H1 (cell line): ENCODE results near the gene SUCNR1. TPM values are rescaled to one million over a fixed set of nuclear protein-coding genes. Genes with fewer than 3 reads are reported as not detected.

Experiments used
- CBX8 ChIP-seq: fragments of 300-800, 300-1000 bp; sonication (generic); IDR thresholded peaks from 2 replicates; pipeline ENCODE4 v1.7.1; 2016; ENCODE audit warnings: low read depth, low read length, borderline replicate concordance
- HDAC2 ChIP-seq, 2 experiments: fragments of 300-600 bp in 1 of 2; sonication (generic) in 1 of 2; IDR thresholded peaks; 2 replicates each; pipeline ENCODE4 v1.6.1; 2011 to 2012; ENCODE audit warnings: low read depth in 2 of 2, low read length in 2 of 2, mild to moderate bottlenecking in 2 of 2, moderate library complexity in 2 of 2, borderline replicate concordance in 1 of 2, inconsistent platforms in 1 of 2
- KDM5A ChIP-seq: fragments of 200-600 bp; IDR thresholded peaks from 2 replicates; pipeline ENCODE4 v1.7.1; 2012; ENCODE audit warnings: mild to moderate bottlenecking, low read length, inconsistent platforms, mixed read lengths
- NANOG ChIP-seq: IDR thresholded peaks from 2 replicates; pipeline ENCODE4 v1.6.1; 2011; ENCODE audit warnings: low read length, low read depth, mild to moderate bottlenecking, inconsistent platforms; ENCODE audit not compliant: insufficient read depth, poor library complexity, severe bottlenecking
- SP1 ChIP-seq: IDR thresholded peaks from 2 replicates; pipeline ENCODE4 v1.6.1; 2011; ENCODE audit warnings: low read depth, low read length
- SP2 ChIP-seq: IDR thresholded peaks from 2 replicates; pipeline ENCODE4 v1.6.1; 2012; ENCODE audit warnings: mild to moderate bottlenecking, low read length, inconsistent platforms
- SP4 ChIP-seq: IDR thresholded peaks from 2 replicates; pipeline ENCODE4 v1.6.1; 2012; ENCODE audit warnings: low read length, inconsistent platforms
- polyA plus RNA-seq, 7 experiments: library from polyadenylated mRNA; depleted of rRNA in 3 of 7; stranded (reverse) in 5 of 7; unstranded in 2 of 7; fragments of >200 nt in 5 of 7; fragments of 200-250 nt in 2 of 7; gene quantifications; 1 replicate in 5 of 7; 2 replicates in 1 of 7; 4 replicates in 1 of 7; pipeline versions ENCODE4 v1.2.1 to v1.2.3, GENCODE V29; 2011 to 2013; ENCODE audit warnings: missing spikeins in 2 of 7, mixed read lengths in 2 of 7
- total RNA-seq: library from RNA; stranded (reverse); fragmentation: NEBNext Ultra II Directional; extraction: Animal tissue kit (Norgen Biotek cat#: 25700); gene quantifications from 2 replicates; pipeline ENCODE4 v1.2.1, GENCODE V29; 2021

The SUCNR1 gene
- total and polyA plus RNA-seq, 2 of the 8 experiments (the other 6 are each of a cell fraction or from before 2014, with no cell fraction given): not detected

GRCh38 chr3:151900884-151901643 lies 27.6 kb downstream of the SUCNR1 start (continued):
- no peak for TF ChIP-seq SP1
- TF ChIP-seq SP4: no peak
- no peak for TF ChIP-seq SP2
- no peak for TF ChIP-seq KDM5A
- no peak for TF ChIP-seq CBX8
- no peak for TF ChIP-seq NANOG
- no peak for TF ChIP-seq HDAC2 (IDR thresholded peaks at IDR 0.05; ENCODE audit: borderline replicate concordance in 1 of 2, low read depth in 2 of 2, low read length in 2 of 2)
